Measurements from ENCODE around the gene USH1G.
"Not testable (repeated sequence)": the region's sequence is repeated elsewhere in the genome, so short reads cannot be mapped to it uniquely, and the experiment has no call there.

Gene USH1G

DNA sequence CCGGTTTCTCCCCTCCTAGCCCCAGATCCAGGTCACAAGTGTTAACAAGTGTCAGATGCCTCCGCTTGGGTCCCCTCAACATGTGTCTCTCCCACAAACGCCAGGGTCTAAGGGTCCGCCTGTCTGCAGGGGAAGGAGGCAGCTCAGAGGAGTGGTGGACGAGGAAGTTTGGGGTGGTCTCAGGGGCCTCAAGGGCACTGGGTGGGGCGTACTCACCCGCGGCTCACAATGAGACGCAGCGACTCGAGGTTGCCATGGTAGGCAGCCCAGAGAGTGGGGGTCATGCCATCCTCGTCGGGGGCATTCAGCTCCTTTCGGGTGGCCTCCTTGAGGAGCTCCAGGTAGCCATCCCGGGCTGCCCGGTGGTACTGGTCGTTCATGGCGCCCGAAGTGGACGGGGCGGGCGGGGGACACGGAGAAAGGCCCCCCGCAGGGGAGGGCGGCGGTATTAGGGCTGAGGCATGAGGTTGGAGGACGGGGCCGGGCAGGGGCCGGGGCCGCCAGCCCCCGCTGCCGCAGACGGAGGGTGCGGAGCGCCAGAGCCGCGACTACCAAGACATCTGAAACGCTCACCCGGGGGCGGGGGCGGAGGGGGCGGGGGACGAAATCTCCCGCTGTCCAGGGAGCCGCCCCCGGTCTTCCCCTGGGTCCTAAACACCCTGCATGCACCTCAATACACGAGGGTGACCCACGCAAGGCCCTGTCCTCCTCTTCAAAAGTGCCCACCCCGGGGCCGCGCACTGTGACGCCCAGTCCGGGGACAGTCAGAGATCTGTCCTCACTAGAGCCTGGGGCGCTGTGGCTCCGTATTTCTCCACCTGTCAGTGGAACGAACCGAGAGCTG, at the start of gene USH1G:
Gene USH1G, minus strand, starts transcription at position 562 of the 844 bp plus-strand sequence. Its CDS starts 182 bp downstream, at position 380.
- DNase-seq, result peak; percentile 3

DNA sequence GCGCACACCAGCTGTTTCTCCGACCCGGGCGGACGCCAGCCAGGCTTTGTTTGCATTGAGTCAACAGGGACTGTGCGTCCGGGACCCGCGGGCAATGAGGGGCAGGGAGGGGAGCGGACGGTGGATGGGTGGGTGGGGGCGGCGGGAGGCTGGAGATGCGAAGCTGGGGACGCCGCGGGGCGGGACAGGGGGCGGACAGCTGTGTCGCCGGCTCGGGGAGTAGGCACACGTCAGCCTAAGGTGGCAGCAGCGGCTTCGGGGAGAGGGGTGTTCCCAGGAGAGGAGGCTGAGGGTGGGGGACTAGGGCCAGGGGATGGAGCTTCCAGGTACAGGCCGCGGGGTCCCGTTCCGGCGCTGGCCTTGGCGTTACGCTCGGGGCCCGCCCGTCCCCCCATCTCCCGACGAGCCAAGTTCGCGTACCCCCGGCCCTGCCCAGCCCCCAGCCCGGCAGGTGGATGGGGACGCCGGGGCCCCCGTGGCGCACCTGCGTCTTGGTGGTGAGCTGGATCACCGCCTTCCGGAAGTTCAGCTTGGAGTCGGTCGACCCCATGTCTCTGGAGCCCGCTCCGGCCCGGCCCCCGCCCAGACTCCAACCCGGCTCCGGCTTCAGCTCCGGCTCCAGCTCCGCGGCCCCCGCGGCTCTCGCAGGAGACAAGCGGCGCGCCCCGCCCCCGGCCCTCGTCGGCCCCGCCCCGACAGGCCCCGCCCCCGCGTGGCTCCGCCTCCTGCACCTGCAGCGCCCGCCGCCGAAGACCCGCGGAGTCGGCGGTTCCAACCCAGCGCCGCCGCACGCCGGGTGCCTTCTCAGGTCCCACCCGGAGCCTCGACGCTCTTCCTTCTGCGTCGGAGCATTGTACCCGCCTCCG, 49.3 kb upstream of the USH1G start, which contains the start of gene HID1:
Gene HID1, minus strand, starts transcription at position 653 of the 866 bp plus-strand sequence. Its CDS starts 103 bp downstream, at position 550.
- DNase-seq, result peak; percentile 59

DNA sequence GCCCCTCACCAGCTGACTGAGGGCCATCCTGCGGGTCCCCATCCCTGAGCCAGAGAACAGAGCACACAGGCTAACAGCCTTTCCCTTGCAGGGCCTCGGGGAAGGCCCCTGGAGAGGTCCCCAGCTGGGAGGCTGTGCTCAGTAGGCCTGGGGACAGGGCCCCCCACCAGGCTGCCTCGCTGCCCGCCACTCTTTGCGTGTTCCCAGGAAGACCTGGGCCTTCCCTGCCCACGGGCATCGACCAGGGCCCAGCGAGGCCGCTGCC, 48.7 kb upstream of the USH1G start:
- DNase-seq, result no peak

DNA sequence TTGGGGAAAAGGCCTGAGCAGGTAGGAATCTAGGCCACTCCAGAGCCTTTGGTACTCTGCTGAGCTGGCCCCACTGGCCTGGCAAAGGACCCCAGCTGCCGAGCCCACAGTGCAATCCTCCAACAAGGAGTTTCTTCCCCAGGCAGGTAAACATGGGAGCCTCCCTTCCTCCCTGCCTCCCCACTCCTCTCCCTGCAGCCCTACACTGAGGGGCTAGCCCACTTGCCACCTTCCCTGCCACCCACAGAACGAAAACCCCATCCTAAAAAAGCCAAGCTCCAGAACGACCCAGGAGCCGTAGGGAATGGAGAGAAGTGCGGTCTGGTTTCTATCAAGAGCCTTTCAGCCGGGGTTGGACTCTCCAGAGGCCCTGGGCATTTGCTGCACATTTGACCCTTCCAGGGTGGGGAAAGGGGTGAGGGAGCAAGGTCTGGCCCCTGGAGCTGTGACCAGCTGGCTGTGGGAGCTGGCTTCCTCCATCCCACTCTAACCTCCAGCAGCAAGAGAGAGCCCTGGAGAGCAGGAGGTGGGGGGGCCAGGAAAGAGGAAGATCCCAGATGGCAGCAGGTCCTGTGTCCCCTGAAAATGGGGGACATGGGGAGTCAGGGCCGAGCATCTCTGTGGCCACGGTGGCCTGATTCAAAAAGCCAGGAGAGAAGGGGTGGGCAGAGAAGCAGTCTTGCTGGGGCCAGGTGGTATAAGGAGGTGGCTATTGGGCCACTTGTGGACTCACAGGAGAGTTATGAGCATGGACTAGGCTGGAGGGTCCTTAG, 48.2 kb upstream of the USH1G start:
- no peak for DNase-seq

DNA sequence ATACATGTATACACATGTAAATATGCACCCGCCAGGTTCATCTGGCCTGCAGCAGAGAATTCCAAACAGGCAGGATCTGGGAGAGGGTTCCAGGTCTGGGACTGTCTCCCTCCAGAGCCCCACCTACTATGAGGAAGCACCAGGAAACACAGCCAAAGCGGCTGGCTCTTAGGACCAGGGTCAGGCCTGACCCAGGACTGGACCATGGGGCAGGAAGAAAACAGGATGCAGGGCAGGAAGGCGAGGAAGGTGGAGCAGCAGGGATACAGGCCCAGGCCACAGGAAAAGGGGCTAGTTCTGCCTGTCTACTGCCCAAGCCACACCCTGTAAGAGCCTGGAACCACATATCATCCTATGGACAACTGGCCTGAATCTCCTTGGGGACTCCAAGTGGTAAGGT, 47.3 kb upstream of the USH1G start:
- DNase-seq, result no peak

DNA sequence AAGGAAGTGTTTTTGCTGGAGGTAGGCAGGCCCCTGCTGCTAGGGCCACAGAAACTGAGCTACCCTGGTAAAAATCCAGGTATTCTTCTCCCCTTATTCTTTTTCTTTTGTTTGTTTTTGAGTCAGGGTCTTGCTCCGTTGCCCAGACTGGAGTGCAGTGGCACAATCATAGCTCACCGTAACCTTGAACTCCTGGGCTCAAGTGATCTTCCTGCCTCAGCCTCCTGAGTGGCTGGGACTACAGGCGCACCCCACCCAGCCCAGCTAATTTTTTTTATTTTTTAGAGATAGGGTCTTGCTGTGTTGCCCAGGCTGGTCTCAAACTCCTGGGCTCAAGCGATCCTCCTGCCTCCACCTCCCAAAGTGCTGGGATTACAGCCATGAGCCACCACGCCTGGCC, 46.4 kb upstream of the USH1G start:
- not testable (repeated sequence) for DNase-seq

DNA sequence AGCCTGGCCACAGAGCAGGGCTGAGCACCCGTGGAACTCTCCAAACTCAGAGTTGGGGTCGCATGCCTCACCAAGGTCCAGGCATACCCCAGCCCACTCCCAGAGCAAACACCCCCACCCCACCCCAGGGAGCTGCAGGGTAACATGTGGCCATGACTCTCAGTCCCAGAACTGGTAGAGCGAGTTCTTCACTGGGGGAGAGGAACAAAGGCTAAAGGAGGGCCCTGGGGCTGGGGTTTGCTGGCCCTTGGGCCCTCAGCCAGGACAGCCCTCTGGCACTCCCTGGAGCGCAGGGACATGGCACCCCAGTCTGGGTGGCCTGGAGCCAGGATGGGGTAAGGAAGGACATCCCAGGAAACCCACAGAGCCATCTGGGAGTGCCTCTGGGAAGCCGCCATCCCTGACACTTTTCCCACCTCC, 45.3 kb upstream of the USH1G start:
- DNase-seq, result no peak

DNA sequence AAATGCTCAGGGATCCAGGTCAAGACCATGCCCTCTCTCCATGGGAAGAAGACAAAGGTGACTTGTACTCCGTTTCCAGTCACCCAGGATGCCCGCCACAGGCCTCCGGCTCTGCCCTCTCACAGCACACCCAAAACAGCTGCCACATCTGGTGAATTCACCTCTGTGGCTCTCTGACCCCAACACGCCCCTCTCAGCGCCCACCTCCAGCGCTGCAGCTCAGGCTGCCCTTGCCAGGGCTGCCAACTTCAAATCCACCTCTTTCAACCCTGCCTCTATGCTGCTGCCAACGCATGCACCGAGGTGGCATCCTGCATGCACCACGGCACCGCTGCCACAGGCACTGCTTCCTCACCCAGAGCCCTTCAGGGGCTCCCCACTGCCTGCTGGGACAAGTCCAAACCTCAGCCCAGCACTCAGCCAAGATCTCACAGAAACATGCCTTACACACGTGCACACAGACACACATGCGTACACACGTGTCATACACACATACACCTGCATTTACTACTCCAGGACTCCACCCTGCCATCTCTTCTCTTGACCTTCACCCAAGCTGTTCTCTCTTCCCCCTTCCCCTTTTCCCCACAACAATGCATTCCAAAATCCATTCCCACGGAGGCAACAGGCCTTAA, 42.0 kb upstream of the USH1G start:
- no peak for DNase-seq

DNA sequence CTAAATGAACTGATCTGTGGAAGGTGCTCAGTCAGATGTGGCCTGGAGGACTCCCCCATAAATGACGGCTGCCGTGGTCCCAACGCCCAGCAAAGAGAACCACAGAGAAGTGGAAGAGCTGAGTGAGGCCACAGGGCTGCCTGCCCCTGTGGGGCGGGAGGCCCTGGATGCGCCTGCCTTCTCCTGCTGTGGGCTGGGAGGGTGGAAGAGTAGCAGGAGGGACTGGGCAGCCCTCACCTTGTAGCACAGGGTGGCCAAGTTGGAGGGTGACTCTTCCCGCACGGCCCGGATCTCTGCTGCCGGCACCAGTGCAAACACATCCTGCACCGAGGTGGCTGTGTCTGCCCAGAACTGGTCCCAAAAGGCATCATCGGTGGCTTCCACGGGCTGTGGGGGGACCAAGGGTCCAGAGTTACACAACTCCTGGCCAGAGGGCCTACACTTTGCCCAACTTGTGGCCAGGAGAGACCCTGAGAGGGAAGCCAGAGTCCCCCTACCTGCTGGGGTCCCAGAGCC, 41.2 kb upstream of the USH1G start:
- DNase-seq, result no peak

DNA sequence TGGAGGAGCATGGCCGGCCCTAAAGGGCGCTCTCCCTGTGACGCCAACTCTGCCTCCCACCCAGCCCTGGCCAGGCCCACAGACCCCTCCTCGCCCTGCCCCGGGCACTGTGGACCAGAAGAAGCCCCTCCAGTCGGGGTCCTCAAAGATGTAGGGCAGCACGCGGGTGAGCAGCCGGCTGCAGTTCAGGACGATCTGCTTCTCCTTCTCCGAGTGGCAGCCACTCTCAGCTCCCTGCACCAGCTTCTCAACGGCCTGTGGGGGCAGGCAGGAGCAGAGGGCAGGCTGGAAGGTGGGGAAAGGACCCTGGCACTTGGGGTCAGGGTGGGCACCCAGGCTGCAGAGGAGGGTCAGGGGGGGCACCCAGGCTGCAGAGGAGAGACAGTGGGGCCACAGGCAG, 40.6 kb upstream of the USH1G start:
- DNase-seq, result no peak

DNA sequence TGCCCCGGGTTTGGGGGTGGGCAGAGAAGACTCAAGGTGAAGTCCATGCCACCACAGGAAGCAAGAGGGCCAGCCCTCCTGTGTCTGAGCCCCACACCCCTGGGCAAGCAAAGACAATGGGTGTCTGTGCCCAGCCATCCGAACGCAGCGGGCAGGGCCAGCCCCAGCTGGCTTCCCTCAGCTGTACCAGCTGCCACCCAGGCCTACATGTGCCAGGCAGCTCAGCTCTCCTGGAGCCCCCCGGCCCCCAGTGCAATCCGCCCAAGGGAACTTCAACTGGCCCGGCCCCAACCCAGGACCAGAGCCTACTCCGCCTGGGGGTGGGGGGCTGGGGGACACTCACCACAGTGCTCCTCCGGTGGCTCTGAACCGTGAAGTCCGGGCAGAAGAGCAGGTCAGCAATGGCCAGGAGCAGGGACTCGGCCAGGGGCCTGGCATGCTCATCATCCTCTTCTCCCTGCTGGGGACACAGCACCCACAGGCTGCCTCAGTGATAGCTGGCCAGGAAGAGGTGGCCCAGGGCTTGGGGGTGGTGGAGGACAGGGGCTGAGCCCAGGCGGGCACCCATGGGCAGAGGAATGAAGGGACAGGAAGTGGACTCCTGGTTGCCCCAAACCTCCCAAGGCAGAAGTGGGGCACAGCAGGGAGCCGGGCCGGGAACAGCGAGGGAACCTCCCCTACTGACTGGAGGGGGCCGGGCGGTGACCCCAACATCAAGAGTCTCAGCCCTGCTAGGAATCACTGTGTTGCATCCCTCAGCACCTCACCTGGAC, 39.8 kb upstream of the USH1G start:
- no peak for DNase-seq

DNA sequence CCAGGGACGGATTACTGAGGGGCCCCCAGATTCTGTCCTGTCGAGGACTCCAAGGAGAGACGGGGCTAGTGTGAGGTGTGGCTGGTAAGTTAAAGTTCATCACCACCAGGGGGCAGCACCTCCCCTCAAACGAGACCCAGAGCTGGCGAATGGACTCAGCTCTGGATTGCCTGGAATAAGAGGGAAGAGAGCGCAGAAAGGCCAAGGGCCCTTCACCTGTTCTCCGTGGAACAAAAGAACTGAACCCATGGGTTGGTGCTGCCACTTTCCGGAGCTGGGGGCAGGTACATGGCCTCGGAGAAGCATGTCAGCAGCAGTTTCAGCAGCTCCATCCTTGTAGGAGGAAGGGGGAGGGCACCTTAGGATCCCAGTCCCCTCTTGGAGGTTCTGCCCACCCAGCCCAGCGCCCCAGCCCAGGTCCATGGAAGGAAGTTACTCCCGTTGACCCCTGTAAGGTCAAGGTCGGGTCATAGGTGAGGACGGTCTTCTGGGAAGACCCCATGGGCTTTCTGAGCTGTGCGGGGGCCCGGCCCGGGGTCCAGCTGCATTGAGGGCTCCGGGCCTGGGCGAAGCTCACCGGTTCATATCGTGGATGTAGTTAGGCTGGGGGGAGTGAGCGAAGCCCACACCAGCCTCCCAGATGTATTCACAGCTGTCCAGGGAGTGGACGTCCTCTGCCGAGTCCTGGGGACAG, 38.7 kb upstream of the USH1G start:
- DNase-seq, result peak; percentile 77

DNA sequence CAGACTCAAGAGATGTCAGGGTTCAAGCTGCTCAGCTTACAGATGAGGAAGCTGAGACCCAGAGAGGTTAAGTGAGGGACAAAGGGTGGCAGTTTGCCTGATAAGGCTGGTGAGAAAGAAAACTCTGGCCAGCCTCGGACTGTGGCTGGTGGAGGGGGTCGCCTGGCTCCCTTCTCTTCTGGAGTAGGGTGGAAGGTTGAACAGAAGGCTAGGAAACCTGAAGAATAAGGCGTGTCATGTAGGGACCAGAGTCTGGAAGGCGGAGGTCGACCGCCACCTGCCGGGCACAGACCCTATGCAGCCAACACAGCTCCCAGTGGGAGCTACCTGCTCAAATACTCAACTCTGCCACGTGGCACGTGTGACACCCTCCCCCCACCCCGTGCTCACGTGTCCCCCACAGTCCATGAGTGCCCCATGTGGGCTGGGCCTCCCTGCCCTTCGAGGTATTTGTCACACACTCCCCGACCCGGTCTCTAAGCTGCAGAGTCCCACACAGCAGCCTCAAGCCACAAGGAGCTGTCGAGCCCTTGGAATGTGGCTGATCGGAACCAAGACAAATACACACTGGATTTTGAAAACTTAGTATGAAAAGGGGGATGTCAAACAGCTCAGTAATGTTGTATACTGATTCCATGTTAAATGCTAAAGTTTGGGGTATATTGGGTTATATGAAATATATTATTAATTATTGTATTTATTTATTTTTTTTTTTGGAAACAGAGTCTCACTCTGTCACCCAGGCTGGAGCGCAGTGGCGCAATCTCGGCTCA, 37.7 kb upstream of the USH1G start:
- peak; percentile 44 for DNase-seq

DNA sequence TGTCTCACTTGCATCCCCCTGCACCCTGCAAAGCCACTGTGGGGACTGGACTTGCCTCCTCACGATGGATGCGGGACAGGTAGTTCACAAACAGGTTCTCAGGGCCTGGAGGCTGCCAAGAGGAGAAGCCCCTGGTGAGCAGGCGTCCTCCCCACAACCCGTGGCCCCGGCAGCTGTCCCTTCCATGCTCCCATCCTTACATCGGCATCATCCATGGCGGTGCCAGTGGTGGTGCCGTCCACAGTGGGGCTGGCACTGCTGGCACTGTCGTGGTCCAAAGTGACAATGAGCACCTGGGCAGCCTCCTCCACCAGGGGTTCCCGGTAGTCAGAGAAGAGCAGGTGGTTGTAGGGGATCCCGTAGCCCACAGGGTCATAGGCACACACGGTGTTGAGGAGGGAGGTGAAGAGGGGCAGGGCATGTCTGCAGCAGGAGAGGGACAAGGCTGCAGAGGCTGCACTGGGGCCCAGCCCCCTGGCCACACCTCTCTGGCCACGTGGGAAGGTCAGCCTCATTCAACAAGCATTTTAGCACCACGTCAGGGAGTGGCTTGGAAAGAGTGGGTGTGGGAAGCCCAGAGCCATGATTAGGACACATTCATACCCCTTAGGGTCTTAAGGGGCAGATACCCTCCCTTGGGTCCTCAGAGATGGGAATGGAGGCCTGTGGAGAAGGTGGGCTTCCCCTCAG, 36.9 kb upstream of the USH1G start:
- DNase-seq, result no peak

DNA sequence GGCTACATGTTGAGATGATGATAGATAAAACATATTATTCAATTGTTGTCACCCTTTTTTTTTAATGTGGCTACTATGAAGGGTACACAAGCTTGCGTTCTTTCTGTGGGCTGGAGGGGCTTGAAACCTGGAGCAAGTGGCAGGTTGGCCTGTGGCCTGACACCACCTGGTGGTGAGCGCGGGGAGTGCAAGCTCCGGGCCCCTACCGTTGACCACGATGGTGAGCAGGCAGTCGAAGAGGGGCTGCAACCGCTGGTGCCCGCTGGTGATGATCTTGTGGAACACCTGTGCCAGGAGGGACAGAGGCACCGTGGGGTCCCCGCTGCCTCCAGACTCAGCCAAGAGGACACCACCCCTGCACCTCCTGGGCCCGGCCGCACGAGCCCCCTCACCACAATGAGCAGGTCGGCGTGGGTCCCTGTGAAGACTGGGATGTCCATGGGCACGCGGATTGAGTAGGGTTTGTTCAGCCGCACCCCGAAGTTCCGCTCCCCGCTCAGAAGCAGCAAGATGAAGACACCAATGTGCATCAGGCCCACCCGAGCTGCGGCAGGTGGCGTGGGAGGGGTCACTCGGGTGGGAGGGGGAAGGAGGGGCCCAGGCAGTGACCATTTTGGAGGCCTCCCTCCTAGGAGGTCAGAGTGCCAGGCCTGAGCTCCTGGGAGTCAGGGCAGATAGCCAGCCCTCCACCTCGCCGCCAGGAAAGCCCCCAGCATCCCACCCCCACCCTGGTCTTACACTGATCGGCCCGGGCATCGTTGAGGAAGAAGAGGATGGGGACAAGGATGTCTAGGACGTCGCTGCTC, 35.1 kb upstream of the USH1G start:
- peak; percentile 63 for DNase-seq

DNA sequence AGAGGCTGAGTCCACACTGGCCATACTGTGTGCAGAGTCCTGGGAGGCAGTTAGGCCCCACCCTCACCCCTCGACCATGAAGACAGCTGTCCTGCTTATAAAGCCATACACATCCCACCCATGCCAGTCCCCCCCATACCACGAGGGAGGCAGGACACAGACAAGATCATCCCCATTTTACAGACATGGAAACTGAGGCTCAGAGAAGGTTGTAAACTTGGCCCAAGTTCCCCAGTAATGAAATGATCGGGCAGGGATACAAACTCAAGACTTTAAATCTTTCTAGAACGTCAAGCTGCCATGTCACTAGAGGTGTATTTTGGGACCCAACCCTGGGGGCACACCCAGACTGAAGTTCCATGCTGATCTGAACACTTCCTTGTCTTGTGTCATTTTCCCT, 33.0 kb upstream of the USH1G start:
- no peak for DNase-seq

DNA sequence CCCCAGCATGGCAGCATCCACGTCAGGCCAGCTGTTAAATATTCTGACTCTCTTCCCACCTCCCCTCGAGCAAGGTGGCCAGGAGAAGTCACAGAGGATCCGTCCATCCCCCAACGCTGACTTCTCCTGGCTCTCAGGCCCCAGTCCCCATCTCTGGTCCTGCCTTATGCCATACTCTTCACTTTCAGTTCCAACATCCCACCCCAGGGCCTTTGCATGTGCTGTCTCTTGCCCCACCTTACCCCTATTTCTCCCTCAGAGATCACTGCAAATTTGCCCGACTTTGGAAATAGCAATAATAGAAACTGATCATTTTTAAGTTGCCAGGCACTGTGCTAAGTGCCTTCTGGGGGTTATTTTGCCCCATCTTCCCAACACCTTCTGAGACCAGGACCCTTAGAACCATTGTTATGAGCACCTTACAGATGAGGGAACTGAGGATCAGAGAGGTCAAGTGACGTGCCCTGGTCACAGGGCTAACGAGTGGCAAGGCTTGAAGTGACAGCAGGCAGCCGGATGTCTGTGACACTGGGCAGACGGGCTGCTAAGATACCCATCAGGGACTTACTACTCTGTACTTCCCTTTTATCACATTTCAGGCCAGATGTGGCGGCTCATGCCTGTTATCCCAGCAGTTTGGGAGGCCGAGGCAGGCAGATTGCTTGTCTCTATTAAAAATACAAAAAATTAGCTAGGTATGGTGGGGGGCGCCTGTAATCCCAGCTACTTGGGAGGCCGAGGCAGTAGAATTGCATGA, 31.8 kb upstream of the USH1G start:
- no peak for DNase-seq

DNA sequence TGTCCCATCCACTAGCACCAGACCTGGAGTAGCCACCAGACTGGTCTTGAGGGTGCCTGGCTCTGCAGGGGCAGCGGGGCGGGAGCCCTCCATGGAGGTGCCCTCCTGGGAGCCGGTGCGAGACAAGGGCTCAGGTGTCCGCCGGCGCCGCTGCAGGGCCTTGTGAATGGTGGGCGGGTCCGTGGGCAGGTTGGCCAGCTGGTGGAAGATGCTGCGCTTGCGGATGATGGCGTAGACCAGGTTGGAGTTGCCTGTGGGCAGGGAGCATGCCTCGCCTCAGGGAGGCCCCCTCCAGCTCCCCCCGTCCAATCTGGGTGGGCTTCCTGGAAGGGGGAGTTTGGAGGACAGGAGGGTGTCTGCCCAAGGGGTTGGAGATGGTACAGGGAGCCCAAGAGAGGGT, 31.1 kb upstream of the USH1G start:
- no peak for DNase-seq
